Measurements from ENCODE around the gene PHOX2B.

DNA sequence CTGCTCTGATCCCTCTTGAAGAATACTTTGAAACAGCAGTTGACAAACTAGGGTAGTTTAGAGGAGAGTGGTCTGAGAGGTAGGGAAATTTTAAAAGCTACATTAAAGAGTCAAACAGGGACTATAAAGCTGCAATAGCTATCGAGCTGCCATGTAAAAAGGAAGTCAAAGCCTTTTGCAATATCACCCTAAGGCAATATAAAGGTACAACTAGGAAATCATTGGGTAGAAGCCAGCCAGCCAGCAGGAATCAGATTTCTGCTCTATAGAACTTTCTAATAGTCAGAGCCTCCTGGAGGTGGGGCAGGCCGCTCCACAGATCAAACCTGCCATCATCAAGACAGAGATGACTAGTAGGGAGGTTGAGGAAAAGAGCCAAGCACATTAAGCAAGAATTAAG lies 15.2 kb upstream of the PHOX2B start:
- no peak for TF ChIP-seq CTCF (IDR thresholded peaks at IDR 0.05; ENCODE audit: control extremely low read depth in 1 of 3, insufficient read depth in 1 of 3, low read depth in 1 of 3, low read length in 3 of 3)
- TF ChIP-seq POU5F1 (IDR thresholded peaks at IDR 0.05; ENCODE audit: low read depth, low read length) = no peak
- TF ChIP-seq SAP30 (IDR thresholded peaks at IDR 0.05; ENCODE audit: insufficient read depth, insufficient replicate concordance, low read length) = no peak
- TF ChIP-seq POLR2AphosphoS5 (IDR thresholded peaks at IDR 0.05; ENCODE audit: low read depth, low read length) = no peak
- TF ChIP-seq, protein P1, sequence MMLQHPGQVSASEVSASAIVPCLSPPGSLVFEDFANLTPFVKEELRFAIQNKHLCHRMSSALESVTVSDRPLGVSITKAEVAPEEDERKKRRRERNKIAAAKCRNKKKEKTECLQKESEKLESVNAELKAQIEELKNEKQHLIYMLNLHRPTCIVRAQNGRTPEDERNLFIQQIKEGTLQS (IDR thresholded peaks at IDR 0.05; ENCODE audit: insufficient read depth, low read depth, low read length) = no peak
- no peak for TF ChIP-seq TBP (IDR thresholded peaks at IDR 0.05; ENCODE audit: low read depth, low read length)
- no peak for TF ChIP-seq RAD21 (IDR thresholded peaks at IDR 0.05 in 1 of 2, conservative IDR thresholded peaks at IDR 0.05 in 1 of 2; ENCODE audit: low read depth in 2 of 2, low read length in 2 of 2)
- TF ChIP-seq SIN3A (conservative IDR thresholded peaks at IDR 0.05 in 1 of 2, IDR thresholded peaks at IDR 0.05 in 1 of 2; ENCODE audit: low read depth in 1 of 2, low read length in 2 of 2) = no peak
- no peak for TF ChIP-seq TAF1 (IDR thresholded peaks at IDR 0.05; ENCODE audit: low read depth, low read length)
- no peak for TF ChIP-seq ASH2L (IDR thresholded peaks at IDR 0.05; ENCODE audit: low read length)
- TF ChIP-seq MAFK (IDR thresholded peaks at IDR 0.05; ENCODE audit: low read depth, low read length) = no peak
- no peak for TF ChIP-seq EGR1 (IDR thresholded peaks at IDR 0.05; ENCODE audit: borderline replicate concordance, low read depth, low read length)
- no peak for TF ChIP-seq RFX5 (IDR thresholded peaks at IDR 0.05; ENCODE audit: borderline replicate concordance, low read depth, low read length)
